Measurements from ENCODE around the gene YOD1.

DNA sequence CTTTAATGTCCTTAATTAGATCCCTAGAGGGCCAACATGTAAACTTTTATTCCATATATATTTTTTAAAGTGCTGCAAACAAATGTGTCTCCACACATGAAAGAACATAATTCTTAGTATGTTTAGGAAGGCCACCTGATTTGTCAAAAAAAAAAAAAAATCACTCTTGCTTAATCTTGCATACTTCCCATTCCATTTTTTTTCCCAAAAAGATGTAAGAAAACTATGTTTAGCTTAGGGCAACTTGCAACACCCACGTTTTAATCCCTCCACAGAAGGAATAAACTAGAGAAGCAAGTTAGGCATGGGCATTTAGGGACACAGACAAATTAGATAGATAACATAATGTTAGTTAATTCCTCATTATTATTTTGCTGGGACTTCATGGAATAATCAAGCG lies 5.6 kb downstream of the YOD1 start:
- no peak for TF ChIP-seq GATA3 (IDR thresholded peaks at IDR 0.05; ENCODE audit: low read depth, low read length)
- no peak for TF ChIP-seq GATA2 (IDR thresholded peaks at IDR 0.05; ENCODE audit: low read depth, low read length)

Measured in SH-SY5Y (cell line).